Activated CD8-positive, alpha-beta memory T cell treated with anti-CD3 and anti-CD28 coated beads, Interleukin-2, amount 50 U/mL, for 24 hours (primary cell): ENCODE measurements around the gene FEM1A.
"Not testable (repeated sequence)": the region's sequence is repeated elsewhere in the genome, so short reads cannot be mapped to it uniquely, and the experiment has no call there.

Experiments used
- DNase-seq: peaks from one replicate; pipeline ENCODE4 v3.0.0-alpha.2; 2020; ENCODE audit errors: extremely low read depth

Gene FEM1A

DNA sequence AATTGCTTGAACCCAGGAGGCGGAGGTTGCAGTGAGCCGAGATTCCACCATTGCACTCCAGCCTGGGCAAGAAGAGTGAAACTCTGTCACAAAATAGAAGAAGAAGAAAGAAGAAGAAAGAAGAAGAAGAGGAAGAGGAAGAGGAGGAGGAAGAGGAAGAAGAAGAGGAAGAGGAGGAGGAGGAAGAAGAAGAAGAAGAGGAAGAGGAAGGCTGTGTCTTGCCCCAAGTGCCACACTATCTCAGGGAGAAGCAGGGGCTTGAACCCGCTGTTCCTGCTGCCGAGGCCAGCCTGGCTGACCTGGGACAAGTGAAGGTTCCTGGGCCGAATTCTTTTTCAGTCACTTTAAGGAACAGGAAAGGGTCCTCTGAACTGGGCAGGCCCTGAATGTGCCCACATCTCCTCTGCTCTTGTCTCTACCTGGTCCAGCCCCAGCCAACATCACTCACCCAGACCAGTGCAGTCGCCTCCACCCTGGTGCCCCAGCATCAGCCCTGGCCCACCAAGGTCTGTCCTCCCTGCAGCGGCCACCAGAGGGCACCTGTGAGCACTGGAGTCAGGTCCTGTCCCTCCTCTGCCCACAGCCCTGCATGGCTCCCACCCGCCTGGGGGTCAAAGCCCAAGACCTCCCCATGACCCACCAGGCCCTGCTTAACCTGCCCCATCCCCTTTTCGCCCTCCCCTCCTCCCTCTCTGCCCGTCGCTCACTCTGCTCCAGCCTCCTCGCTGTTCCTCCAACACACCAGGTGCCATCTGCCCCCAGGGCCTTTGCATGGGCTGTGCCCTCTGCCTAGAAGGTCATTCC, 20.0 kb downstream of the FEM1A start:
- peak; percentile 68 for DNase-seq

DNA sequence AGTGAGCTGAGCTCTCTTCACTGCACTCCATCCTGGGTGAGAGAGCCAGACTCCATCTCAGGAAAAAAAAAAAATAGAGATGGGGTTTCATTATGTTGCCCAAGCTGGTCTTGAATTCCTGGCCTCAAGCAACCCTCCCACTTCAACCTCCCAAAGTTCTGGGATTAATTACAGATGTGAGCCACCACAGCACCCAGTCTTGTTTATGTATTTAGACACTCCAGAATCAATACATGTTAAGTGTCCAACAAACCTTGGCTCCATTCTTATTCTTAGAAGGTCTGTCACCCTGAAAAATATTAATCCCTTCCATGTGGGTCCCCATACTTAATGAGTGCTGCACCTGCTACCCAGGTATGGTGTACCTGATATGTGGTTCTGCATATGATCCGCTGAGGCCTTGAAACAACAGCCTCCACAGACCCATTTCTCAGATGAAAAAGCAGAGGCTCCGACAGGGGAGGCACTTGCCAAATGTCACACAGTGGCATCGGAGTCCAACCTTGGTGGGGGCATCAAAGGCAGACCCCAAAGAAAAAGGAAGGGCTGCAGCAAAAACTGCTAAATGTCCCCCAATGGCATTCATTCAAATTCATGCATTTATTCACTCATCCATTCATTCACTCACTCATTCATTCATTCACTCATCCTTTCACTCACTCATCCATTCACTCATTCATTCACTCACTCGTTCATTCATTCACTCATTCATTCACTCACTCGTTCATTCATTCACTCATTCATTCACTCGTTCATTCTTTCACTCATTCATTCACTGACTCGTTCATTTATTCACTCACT, 23.3 kb downstream of the FEM1A start:
- DNase-seq, result no peak

DNA sequence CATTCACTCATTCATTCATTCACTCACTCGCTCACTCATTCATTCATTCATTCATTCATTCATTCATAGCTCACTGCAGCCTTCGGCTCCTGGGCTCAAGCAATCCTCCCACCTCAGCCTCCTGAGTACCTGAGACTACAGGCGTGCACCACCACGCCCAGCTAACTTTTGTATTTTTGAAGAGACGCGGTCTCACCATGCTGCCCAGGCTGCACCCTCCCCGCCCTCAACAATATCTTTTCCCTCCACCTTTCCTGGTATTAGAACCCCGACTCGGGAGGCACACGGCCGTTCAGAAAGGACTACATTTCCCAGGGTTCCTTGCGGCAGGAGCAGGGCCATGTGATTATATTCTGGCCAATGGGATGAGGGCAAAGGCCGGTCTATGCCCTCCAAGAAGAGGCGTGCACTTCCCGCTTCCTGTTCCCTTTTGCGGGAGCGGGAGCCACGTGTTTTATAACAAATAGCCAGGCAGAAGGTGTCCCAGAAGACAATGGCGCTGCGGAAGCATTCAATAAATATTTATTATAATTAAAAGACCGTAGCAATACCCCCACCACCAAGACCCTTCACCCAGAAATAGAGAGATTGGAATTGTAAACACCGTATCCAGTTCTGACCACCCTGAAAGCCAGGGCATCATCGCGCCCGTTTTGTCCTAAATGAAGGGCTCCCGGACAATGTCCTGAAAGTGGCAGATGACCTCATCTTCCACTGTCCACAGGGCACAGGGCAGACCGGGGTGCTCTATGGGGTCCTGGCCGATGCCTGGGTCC, 24.1 kb downstream of the FEM1A start:
- peak; percentile 60 for DNase-seq

DNA sequence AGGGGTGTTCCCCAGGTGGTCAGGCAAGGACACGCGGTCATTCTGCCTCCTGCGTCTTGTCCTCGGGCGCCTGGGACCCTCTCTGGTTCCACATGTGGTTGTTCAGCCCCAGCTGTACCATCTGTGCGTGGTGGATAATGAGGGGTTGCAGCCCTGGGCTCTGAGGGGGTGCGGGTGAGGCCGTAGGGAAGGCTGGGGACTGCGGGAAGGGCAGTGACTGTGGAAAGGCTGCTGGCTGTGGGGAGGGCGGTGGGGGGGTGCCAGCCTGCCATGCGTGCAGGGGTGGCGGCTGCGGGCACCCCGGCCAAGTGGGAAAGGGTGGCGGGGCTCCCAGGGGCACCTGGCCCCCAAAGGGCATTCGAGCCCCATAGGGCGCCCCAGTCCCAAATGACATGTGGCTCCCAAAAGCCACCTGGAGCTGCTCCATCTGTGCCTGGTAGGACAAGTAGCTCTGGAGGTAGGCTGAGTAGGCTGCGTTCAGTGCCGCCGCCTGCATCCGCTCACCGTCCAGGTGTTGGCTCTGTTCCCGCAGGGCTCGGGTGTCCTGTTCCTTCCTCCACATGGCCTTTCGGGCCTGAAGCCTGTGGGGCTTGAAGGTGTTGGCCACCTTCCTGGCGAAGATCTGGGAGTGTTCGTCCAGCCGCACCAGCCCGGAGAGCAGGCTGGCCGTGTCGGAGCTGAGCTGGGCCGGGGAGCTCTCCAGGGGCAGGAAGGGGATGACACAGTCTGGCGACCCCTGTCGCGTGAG, 24.8 kb downstream of the FEM1A start:
- DNase-seq, result no peak

DNA sequence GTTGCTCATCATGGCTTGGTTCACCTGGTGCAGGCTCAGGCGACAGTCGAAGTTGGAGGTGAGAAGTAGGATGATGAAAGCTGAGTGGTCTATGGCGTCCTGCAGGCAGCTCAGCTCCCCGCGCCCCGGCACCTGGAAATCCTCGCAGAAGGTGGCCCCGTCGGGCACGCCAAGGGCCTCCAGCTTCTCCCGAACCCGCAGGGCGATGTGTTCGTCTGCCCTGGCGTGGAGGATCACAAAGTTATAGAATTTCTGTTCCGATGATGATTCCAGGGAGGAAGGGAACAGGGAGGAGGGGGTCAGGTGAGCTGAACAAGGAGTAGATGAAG, 25.4 kb downstream of the FEM1A start:
- DNase-seq, result no peak

DNA sequence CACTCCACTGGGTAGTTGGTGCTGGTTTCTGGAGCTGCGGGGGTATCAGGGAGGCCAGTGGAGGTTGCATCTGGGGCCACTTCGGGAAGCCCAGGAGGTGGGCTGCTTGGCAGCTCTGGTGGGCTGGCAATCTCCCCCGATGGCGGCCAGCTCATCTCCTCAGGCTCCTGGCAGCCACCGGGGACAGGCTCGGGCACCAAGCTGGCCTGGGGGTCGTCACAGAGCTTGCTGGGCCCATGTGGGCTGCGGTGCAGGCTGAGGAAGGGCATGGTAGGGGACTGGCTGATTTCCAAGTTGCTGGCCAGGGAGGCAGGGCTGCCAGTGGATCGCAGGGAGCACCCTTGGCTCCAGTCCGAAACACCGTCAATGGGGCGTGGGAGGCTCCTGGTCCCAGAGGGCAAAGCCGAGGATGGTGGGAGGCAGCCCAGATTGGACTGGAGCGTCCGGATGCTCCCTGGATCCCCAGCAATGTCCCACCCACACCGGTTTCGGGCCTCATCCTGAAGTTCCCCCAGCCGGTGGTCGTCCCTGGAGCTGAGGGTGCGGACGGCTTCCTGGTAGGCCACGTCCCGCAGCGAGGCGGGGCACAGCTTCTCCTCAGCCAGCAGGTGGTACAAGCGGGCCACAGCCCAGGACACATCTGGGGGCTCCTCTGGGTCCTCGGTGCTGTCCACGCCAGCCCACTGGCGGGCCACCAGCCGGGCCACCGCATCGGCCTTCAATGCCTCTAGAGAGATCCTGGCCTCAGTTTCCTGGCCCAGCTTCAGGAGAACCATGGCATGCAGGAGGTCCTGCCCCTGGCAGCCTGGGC, 26.1 kb downstream of the FEM1A start:
- no peak for DNase-seq

DNA sequence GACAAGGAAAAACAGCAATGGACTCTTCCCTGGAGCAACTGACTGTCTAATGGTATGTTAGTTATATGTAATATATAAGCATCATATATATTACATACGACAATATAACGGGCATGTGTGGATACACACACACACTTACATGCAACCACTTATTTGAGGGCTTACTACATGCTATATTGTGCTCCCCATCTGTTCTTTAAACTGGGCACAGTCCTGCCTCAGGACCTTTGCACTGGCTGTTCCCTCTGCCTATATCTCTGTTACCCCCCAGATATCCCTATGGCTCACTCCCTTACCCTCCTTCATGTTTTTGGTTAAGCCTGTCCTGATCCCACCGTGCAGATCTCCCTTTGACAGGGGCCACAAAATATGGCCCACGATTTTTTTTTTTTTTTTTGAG, 29.7 kb downstream of the FEM1A start:
- no peak for DNase-seq

DNA sequence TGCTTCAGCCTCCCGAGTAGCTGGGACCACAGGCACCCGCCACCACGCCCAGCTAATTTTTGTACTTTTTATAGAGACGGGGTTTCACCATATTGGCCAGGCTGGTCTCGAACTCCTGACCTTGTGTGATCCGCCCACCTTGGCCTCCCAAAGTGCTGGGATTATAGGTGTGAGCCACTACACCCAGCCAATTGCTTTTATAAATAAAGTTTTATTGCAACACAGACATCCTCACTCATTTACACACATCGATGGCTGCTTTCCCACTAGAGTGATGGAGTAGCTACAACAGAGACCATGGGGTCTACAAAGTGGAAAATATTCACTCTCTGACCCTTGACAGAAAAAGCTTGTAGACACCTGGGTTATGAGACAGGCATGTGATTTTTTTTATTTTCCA, 30.8 kb downstream of the FEM1A start:
- not testable (repeated sequence) for DNase-seq

DNA sequence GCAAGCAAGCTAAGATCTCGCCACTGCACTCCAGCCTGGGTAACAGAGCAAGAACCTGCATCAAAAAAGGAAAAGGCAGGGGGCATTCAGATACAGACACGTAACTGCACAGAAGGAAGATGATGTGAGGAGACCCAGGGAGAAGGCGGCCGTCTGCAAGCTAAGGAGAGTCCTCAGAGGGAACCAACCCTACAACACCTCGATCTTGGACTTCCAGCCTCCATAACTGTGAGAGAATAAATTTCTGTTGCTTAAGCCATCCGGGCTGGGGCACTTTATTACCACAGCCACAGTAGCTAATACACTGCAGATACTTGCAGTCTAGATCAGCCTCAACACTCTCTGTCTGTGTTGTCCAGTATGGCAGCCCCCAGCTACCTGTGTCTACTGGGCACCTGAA, 32.0 kb downstream of the FEM1A start:
- DNase-seq, result no peak

DNA sequence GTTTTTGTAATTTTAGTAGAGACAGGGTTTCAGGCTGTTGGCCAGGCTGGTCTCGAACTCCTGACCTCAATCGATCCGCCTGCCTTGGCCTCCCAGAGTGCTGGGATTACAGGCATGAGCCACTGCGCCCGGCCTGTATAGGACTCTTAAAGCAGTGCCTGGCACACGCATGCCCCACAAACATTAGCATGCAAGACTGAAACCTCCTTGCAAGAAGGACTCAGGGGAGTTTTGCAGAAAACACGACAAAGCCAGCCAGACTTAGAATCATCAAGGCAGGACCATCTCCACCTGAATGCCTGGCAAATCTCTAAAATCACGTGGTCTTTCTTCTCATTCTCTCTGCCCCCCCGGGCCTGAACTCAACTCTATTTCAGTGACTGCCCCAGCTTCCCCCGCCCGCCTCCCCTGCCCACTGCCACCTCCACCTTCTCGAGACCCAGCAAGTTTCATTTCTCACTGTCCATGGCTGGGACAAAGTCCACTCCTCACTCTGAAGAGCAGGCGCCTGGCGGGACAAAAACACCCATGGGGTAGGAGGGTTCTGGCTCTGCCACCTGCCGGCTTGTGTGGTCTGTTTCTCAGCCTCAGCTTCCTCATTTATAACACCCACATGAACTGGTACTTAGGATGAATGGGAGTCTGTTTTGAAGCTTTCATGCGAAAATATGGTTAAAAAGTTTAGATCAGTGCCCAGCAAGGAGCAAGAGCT, 37.6 kb downstream of the FEM1A start:
- no peak for DNase-seq

DNA sequence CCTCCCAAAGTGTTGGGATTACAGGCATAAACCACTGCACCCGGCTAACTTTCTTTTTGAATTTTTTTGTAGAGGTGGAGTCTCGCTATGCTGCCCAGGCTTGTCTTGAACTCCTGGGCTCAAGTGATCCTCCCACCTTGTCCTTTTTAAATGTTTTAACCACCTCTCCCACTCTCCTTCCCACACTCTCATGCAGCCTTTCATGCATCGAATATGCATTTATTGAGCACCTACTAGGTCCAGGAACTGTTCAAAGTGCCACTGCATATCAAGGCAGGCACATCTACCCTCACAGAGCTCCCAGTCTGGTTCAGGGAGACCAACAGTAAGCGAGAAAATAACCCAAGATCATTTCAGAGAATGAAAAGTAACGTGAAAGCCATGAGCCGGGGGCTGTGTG, 38.8 kb downstream of the FEM1A start:
- DNase-seq, result no peak

DNA sequence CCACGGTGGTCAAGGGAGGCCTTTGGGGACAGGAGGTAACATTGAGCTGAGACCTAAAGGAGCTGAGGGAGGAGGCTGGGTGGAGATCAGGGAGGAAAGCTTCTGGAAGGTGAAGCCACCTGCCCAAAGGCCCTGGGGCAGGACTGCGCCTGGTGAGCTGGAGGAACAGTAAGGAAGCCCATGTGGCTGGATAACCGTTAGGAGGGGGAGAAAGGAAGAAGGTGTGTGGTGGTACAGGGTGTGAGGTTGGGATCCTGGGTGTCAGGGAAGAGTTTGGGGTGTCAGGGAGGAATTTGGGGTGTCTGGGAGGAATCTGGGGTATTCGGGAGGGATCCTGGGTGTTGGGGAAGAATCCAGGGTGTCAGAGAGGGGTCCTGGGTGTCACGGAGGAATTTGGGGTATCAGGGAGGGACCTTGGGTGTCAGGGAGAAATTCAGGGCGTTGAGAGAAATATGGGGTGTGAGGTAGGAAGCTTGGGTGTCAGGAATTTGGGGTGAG, 39.3 kb downstream of the FEM1A start:
- DNase-seq, result no peak

DNA sequence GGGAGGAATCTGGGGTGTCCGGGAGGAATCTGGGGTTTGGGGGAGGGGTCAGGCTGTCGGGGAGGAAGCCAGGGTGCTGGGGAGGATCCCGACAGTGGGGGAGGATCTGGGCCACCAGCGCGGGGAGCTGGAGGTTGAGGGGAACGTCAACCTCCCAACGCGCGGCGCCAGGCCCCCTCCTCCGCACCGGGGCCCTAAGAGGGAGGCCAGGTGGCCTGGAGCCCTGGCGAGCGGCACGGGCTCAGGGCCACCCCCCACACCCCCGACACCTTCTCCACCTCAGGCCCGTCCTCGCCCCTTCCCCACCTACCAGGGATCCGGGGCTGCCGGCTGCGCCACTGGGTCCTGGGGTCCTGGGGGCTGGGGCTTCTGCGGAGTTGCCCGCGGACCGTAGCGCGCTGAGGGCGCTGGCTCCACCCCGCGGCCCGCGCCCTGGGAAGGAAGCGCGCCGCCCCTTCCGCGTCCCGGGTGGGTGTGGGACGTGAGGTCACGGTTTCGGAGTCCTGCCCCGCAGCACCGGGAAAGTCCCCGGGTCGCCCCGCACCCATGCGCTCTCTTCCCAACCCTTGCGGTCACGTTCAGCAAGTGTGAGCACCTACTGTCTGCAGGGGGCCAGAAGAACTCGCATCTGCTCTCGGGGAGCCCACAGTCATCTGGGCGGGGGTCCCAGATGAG, 39.9 kb downstream of the FEM1A start, which contains the start of gene TICAM1:
Gene TICAM1, minus strand, starts transcription at position 409 of the 675 bp plus-strand sequence. CDS start 13,335 bp downstream, outside the sequence.
- peak; percentile 53 for DNase-seq

DNA sequence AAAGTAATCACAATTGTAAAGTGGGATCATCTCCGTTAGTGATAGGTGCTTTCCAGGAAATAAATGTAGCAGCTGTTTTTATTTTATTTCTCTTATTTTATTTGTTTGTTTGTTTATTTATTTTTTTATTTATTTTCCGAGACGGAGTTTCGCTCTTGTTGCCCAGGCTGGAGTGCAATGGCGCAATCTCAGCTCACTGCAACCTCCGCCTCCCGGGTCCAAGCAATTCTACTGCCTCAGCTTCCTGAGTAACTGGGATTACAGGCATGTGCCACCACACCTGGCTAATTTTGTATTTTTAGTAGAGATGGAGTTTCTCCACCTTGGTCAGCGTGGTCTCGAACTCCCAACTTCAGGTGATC, 40.4 kb downstream of the FEM1A start:
- not testable (repeated sequence) for DNase-seq

DNA sequence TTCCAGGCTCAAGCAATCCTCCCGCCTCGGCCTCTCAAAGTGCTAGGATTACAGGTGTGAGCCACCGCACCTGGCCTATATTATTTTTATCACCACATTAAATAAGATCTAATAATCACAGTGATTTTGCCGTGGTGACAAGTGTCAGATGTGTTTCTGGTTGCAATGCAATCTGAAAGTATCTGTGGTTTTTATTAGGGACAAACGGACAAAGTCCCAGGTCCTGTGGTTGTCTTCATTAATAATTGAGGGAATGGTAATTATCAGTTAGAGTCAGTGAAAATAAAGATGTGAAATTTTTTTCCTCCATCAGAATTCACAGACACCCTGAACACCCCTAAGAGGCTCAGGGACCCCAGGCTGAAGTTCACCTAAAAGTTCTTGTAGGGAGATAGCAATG, 41.2 kb downstream of the FEM1A start:
- no peak for DNase-seq

DNA sequence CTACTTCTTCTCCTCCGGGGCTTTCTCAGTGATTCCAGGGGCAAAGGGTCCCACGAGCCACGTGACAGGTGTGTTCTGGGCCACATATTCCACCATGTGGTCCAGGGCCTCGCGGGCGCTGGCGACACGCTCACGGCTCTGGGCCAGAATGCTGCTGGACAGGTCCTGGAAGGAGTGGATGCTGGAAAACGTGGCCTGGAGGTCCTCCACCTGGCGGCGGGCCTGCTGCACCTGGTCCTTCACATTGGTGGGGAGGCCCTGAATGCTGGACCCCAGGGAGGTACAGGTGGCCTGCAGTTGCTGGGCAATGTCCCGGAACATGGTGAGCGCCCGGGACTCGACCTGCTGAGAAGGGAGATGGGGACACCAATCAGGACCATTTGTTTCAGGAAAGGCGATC, 47.7 kb downstream of the FEM1A start:
- DNase-seq, result no peak

DNA sequence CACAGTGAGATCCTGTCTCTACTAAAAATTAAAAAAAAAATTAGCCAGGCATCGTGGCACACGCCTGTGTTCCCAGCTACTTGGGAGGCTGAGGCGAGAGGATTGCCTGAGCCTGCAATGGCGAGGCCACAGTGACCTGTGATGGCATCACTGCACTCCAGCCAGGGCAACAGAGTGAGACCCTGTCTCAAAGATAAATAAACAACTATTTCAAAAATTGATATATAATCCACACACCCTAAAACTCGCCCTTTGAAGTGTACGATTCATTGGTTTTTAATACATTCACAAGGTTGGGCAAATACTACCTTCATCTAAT, 52.1 kb downstream of the FEM1A start:
- no peak for DNase-seq

DNA sequence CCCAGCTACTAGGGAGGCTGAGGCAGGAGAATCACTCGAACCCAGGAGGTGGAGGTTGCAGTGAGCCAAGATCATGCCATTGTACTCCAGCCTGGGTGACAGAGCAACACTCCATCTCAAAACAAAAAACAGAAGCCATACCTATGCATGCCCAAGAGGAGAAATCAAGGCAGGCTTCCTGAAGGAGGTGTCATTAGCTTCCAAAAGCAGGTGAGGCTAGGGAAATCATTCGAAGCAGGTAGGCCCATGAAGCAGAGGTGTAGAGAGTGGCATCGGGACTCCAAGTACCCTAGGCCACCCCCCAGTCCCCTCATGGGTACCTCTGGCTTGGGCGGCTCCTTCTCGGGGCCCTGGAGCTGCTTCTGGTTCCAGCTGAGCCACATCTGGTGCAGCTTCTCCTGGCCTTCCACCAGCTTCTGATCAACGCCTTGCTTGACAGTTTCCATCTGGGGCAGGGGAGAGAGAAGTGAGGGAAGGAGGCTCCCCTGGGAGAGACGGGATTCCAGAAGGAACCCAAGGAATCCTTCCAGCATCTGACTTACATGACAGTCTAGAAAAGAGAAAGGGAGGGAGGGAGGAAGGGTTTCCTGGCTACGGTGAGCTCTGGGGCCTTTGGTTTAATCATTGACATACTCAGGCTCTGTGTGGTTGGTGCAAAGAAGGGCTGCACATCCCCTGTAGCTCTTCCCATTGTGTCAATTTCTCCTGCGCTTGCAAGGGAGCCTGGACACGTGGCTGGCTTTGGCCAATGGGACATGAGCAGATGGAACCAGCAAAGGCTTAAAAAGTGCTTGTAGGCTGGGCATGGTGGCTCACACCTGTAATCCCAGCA, 53.0 kb downstream of the FEM1A start:
- DNase-seq, result no peak

DNA sequence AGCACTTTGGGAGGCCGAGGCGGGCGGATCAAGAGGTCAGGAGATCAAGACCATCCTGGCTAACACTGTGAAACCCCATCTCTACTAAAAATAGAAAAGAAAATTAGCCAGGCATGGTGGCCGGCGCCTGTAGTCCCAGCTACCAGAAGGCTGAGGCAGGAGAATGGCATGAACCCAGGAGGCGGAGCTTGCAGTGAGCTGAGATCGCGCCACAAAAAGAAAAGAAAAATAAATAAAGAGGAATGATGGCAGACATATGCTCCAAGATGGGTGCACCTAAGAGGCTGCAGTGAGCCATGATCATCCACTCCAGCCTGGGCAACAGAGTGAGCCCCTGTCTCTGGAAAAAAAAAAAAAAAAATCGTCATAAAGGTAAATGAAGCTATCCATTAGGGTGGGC, 54.4 kb downstream of the FEM1A start:
- DNase-seq, result not testable (repeated sequence)
